C4-2B (cell line): Measurements from ENCODE around the gene WDR59.
"Not testable (repeated sequence)": the region's sequence is repeated elsewhere in the genome, so short reads cannot be mapped to it uniquely, and the experiment has no call there.

Experiments used
- ZFX ChIP-seq: fragments of 450-650 bp; IDR thresholded peaks from 2 replicates; pipeline ENCODE4 v1.6.1; 2017
- TF ChIP-seq, protein P1 (sequence below): fragments of 450-650 bp; conservative IDR thresholded peaks from 2 replicates; pipeline ENCODE4 v1.5.1; 2017; ENCODE audit warnings: mild to moderate bottlenecking

DNA sequence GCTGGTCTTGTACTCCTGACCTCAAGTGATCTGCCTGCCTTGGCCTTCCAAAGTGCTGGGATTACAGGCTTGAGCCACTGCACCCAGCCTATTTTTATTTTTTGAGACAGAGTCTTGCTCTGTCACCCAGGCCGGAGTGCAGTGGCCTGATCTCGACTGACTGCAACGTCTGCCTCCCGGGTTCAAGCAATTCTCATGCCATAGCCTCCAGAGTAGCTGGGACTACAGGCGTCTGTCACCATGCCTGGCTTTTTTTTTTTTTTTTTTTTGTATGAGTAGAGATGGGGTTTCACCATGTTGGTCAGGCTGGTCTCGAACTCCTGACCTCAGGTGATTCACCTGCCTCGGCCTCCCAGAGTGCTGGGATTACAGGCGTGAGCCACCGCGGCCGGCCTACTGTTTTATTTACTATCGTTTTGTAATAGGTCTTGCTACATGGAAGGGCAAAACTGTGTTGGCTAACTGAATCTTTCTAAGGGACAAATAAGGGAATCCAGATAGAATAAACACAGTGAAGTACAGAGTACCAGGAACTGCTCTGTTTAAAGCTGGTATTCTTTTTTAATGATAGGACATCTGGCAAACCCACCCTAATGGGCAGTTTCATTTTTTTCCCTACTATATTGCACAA, 31.6 kb upstream of the WDR59 start:
- TF ChIP-seq, protein P1, sequence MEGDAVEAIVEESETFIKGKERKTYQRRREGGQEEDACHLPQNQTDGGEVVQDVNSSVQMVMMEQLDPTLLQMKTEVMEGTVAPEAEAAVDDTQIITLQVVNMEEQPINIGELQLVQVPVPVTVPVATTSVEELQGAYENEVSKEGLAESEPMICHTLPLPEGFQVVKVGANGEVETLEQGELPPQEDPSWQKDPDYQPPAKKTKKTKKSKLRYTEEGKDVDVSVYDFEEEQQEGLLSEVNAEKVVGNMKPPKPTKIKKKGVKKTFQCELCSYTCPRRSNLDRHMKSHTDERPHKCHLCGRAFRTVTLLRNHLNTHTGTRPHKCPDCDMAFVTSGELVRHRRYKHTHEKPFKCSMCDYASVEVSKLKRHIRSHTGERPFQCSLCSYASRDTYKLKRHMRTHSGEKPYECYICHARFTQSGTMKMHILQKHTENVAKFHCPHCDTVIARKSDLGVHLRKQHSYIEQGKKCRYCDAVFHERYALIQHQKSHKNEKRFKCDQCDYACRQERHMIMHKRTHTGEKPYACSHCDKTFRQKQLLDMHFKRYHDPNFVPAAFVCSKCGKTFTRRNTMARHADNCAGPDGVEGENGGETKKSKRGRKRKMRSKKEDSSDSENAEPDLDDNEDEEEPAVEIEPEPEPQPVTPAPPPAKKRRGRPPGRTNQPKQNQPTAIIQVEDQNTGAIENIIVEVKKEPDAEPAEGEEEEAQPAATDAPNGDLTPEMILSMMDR, result not testable (repeated sequence)
- TF ChIP-seq ZFX, result not testable (repeated sequence)
